ENCODE data around the gene HDAC11.

Gene HDAC11

DNA sequence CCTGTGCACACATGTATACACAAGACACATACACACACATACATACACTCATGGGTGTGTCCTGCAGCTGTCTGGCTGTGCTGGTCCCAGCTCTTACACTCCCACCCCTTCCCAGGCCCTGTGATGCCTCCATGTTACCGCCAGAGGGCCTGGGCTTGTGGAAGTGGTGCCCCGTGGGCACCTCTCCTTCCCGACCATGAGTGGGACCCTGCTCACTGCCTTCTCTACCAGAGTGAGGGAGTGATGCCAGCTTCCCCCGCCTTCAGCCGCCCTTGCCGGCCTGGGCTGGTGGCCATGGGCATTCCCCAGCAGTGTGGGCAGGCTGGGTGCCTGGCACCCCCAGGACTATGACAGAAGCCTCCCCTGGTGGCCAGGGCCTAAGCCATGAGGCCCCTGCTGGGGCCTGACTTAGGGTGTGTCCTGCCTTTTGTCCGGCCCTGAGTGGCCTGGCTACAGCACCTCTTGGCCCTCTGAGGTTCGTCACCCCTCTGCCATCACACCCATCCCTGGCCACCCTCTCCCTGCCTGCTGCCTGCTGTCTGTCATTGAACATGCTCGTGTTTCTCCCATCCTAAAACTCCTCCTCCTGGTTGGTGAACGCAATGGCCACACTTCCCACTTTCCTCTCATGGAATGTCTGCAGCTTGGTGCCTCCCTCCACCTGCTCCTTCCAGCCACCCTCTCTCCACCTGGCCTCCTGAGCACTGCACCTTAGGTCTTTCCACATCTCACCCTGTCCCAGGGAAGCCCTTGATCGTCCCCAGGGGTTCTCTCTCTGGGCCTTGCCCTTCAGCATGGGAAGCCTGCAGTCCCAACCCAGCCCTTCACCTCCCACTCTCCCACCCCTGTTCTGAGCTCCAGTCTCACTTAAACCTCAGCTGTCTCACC, 14.6 kb downstream of the HDAC11 start:
- H3K36me3 ChIP-seq (replicated peaks): no peaks in the 10 kb centered on the region
- H3K4me3 ChIP-seq (ENCODE audit: low read depth, low read length): no peak overlapping the region
- in situ Hi-C loops (cut with HindIII; ENCODE audit: low pct_ligation_motif_present, low sequenced_read_pairs): no loop called here
- H3K27ac ChIP-seq: no peak overlapping the region
- no peaks in the 10 kb centered on the region for H3K27me3 ChIP-seq (replicated peaks)
- TF ChIP-seq, protein P1, sequence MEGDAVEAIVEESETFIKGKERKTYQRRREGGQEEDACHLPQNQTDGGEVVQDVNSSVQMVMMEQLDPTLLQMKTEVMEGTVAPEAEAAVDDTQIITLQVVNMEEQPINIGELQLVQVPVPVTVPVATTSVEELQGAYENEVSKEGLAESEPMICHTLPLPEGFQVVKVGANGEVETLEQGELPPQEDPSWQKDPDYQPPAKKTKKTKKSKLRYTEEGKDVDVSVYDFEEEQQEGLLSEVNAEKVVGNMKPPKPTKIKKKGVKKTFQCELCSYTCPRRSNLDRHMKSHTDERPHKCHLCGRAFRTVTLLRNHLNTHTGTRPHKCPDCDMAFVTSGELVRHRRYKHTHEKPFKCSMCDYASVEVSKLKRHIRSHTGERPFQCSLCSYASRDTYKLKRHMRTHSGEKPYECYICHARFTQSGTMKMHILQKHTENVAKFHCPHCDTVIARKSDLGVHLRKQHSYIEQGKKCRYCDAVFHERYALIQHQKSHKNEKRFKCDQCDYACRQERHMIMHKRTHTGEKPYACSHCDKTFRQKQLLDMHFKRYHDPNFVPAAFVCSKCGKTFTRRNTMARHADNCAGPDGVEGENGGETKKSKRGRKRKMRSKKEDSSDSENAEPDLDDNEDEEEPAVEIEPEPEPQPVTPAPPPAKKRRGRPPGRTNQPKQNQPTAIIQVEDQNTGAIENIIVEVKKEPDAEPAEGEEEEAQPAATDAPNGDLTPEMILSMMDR (IDR thresholded peaks at IDR 0.05; ENCODE audit: low read depth, low read length, missing control alignments): peak; percentile 84
- DNase-seq: peak; percentile 15

DNA sequence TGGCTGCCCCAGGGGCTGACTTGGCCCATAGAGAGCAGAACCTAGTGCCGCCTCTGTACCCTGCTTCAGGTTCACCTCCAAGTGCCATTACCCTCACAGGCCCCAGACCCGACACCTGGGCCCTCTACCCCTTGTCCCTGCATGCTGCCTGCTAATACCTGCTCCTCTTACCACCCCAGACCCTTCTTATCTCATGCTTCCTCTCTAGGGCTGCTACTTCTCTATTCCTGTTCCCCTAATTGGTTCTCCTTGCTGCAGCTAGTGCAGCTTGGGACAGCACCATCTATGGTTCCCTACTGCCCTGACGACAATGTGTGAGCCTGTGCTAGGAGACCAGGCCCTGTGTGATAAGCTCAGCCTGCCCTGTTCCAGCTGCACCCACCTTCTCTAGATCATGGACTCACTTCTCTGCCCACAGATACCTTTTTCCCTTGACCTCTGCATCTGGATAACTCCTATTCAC, 15.3 kb downstream of the HDAC11 start:
- no peaks in the 10 kb centered on the region for H3K27me3 ChIP-seq (replicated peaks)
- no peak overlapping the region for H3K27ac ChIP-seq
- DNase-seq: no peak
- TF ChIP-seq, protein P1 (IDR thresholded peaks at IDR 0.05; ENCODE audit: low read depth, low read length, missing control alignments): no peak
- no peaks in the 10 kb centered on the region for H3K36me3 ChIP-seq (replicated peaks)
- in situ Hi-C loops (cut with HindIII; ENCODE audit: low pct_ligation_motif_present, low sequenced_read_pairs): no loop called here
- H3K4me3 ChIP-seq (ENCODE audit: low read depth, low read length): no peak overlapping the region

DNA sequence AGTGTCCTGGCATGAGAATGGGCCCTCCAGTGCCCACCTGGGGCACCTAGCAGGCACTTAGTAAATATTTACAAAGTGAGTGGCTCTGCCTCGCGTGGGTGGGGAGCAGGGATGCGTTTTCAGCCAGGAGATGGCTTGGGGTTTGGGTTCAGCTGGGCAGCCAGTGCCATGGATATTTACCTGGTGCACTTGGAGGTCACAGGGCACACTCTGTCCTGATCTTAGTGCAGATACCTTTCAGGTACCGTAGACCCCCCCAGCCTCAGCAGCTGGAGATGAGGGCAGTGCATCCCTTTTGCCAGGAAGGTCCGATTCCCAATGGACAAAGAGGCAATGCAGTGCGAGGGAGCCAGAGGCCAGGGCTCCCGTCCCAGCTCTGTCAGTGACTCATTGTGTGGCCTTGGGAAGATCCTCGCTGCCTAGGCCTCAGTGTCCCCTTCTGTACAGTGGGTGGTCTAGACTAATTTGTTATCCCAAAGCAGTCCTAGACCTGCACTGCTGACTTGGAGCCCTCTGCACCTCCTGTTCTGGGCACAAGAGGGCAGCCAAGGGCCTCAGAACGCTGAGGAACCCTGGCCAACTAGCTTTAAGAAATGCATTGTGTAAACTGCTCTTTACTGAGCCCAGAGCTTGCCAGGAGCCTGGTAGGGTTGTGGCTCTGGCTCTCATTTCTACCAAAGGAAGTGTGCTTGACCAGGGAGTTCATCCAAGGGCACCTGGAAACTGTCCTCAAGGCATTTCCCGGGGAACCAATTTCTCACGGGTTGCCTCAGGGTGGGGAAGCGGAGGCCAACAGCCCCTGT, 16.0 kb downstream of the HDAC11 start:
- peak; percentile 77 for DNase-seq
- Histone ChIP-seq H3K36me3 (replicated peaks) (no peaks in the 10 kb centered on the region), H3K27ac (no peak overlapping the region), H3K4me3 (ENCODE audit: low read depth, low read length) (no peak overlapping the region), H3K27me3 (replicated peaks) (no peaks in the 10 kb centered on the region)
- in situ Hi-C loops (cut with HindIII; ENCODE audit: low pct_ligation_motif_present, low sequenced_read_pairs): no loop called here
- TF ChIP-seq, protein P1 (IDR thresholded peaks at IDR 0.05; ENCODE audit: low read depth, low read length, missing control alignments): peak; percentile 99

DNA sequence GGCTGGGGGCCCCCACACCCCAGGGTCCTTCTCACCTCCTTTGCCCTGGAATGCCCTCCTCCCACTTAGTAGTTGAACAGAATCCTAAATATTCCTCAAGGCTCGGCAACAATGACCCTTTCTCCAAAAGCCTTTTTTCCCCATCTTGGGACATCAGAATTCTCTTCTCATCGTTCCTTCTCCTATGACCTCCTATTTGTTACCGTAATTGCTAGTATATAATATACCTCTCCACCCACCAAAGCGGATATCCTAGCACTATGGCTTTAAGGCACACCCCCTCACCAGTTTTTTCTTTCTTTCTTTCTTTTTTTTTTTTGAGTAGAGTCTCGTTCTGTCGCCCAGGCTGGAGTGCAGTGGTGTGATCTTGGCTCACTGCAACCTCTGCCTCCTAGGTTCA, 16.8 kb downstream of the HDAC11 start:
- Histone ChIP-seq H3K27ac (no peak overlapping the region), H3K4me3 (ENCODE audit: low read depth, low read length) (no peak overlapping the region), H3K36me3 (replicated peaks) (no peaks in the 10 kb centered on the region), H3K27me3 (replicated peaks) (no peaks in the 10 kb centered on the region)
- no peak for DNase-seq
- in situ Hi-C loops (cut with HindIII; ENCODE audit: low pct_ligation_motif_present, low sequenced_read_pairs): no loop called here
- TF ChIP-seq, protein P1 (IDR thresholded peaks at IDR 0.05; ENCODE audit: low read depth, low read length, missing control alignments): no peak

DNA sequence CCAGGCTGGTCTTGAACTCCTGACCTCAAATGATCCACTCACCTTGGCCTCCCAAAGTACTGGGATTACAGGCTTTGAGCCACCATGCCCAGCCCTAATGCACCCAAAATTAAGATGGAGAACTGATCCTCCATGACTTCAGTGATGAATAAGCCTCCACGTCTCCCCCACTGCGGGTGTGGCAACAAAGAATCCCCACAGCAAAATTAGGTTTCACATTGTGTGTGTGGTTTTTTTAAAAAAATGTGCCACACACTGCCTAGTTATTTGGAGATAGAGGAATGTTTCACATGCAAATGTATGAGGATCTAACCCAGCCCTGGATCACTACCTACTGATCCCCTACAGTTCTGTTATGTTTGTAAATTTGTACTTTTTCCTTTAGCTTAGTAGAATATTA, 17.3 kb downstream of the HDAC11 start:
- in situ Hi-C loops (cut with HindIII; ENCODE audit: low pct_ligation_motif_present, low sequenced_read_pairs): no loop called here
- no peak for DNase-seq
- H3K27me3 ChIP-seq (replicated peaks): no peaks in the 10 kb centered on the region
- H3K4me3 ChIP-seq (ENCODE audit: low read depth, low read length): no peak overlapping the region
- H3K27ac ChIP-seq: no peak overlapping the region
- H3K36me3 ChIP-seq (replicated peaks): no peaks in the 10 kb centered on the region
- TF ChIP-seq, protein P1 (IDR thresholded peaks at IDR 0.05; ENCODE audit: low read depth, low read length, missing control alignments): no peak

Measured in brain microvascular endothelial cell (primary cell).